Panc1 (cell line): ENCODE results near the gene CEBPA. TPM values are rescaled to one million over a fixed set of nuclear protein-coding genes. Genes with fewer than 3 reads are reported as not detected.

Experiments
- ATAC-seq: fragments of 200-7000 bp; cut with Tn5 transposase; 2 replicates; pipeline ENCODE4 v1.9.1; 2020; ENCODE audit warnings: mild to moderate bottlenecking, moderate library complexity
- BruUV-seq: library from RNA; stranded (reverse); fragments of 400-500 nt; replicated peaks from 2 replicates; lab custom pipeline; 2021; lab: Mats Ljungman, UMichigan
- CTCF ChIA-PET: fragments of 300-600 bp; sonication (Branson Sonifier 250); formaldehyde crosslinking; loops from one replicate; lab custom pipeline; 2022; ENCODE audit warnings: antibody characterized with exemption; lab: Charles Lee
- POLR2A ChIA-PET: fragments of 300-600 bp; sonication (Branson Sonifier 250); formaldehyde crosslinking; loops from one replicate; lab custom pipeline; 2022; ENCODE audit warnings: antibody characterized with exemption; lab: Charles Lee
- DNase-seq: peaks from one replicate; pipeline ENCODE4 v3.0.0-alpha.2; 2010; ENCODE audit warnings: low read depth, low spot score
- H3K27ac ChIP-seq: 2 replicates; pipeline ENCODE4 v1.5.1; 2011; ENCODE audit warnings: mild to moderate bottlenecking, low read length, inconsistent platforms
- H3K27me3 ChIP-seq: fragments of 200-500 bp; sonication (Bioruptor generic); 2 replicates; pipeline ENCODE4 v1.6.0; 2014; ENCODE audit warnings: low read length, inconsistent platforms; ENCODE audit not compliant: control insufficient read depth, insufficient read depth
- H3K36me3 ChIP-seq: fragments of 200-500 bp; sonication (Bioruptor generic); 2 replicates; pipeline ENCODE4 v1.5.1; 2014; ENCODE audit warnings: inconsistent platforms, mild to moderate bottlenecking, low read length, moderate library complexity; ENCODE audit not compliant: control insufficient read depth, insufficient read depth
- H3K4me1 ChIP-seq: 2 replicates; pipeline ENCODE4 v1.5.1; 2011; ENCODE audit warnings: inconsistent platforms, mild to moderate bottlenecking, low read length, moderate library complexity; ENCODE audit not compliant: control insufficient read depth, insufficient read depth
- H3K4me3 ChIP-seq, 2 experiments: 2 replicates each; pipeline ENCODE4 v1.5.1; 2011 to 2012; ENCODE audit warnings: low read depth in 2 of 2, low read length in 2 of 2, mild to moderate bottlenecking in 2 of 2, inconsistent platforms in 1 of 2, moderate library complexity in 1 of 2
- H3K9me3 ChIP-seq: fragments of 200-500 bp; sonication (Bioruptor generic); 2 replicates; pipeline ENCODE4 v1.5.1; 2014; ENCODE audit warnings: low read depth, mild to moderate bottlenecking, inconsistent platforms, low read length, moderate library complexity; ENCODE audit not compliant: control insufficient read depth, insufficient read depth
- POLR2AphosphoS5 ChIP-seq: IDR thresholded peaks from 2 replicates; pipeline ENCODE4 v1.6.1; 2012; ENCODE audit warnings: mild to moderate bottlenecking, low read depth, low read length, moderate library complexity
- REST ChIP-seq, 2 experiments: IDR thresholded peaks; 2 replicates each; pipeline ENCODE4 v1.6.1; 2011 to 2012; ENCODE audit warnings: low read depth in 2 of 2, control low read depth in 1 of 2, low read length in 1 of 2, mild to moderate bottlenecking in 1 of 2, moderate library complexity in 1 of 2; ENCODE audit not compliant: insufficient read depth in 1 of 2
- SIN3A ChIP-seq: IDR thresholded peaks from 2 replicates; pipeline ENCODE4 v1.6.1; 2012; ENCODE audit warnings: low read depth, mild to moderate bottlenecking, low read length, moderate library complexity, borderline replicate concordance; ENCODE audit not compliant: insufficient read depth
- TCF7L2 ChIP-seq: IDR thresholded peaks from 2 replicates; pipeline ENCODE4 v1.6.1; 2011; ENCODE audit warnings: mild to moderate bottlenecking, low read depth, low read length, inconsistent platforms
- in situ Hi-C: cut with HindIII; loops from 2 replicates; pipeline ENCODE4 v1.10.0; 2016; ENCODE audit warnings: low sequenced_read_pairs, low pct_unique_long_range_greater_than_20kb
- intact Hi-C: fragments of 100-400 bp; cut with micrococcal nuclease; formaldehyde crosslinking; loops from one replicate; pipeline ENCODE4 v1.10.0; 2022; ENCODE audit not compliant: unreplicated experiment
- total RNA-seq: library from RNA; stranded (reverse); gene quantifications from one replicate; pipeline ENCODE4 v1.2.1, GENCODE V29; 2021; ENCODE audit not compliant: unreplicated experiment
- TF ChIP-seq, protein P1 (sequence below): fragments of 450-650 bp; IDR thresholded peaks from 2 replicates; pipeline ENCODE4 v1.5.1; 2017; ENCODE audit warnings: mild to moderate bottlenecking

Gene CEBPA
- total RNA-seq, 1 experiment from 2014 or later: 1.6 TPM

- H3K4me1 ChIP-seq: no peaks in the 10 kb centered on the region
- in situ Hi-C loops: no loop called here
- intact Hi-C loops: no loop called here
- CTCF ChIA-PET: no interaction called here
- BruUV-seq: no TSS peak
- no peak for ATAC-seq
- H3K4me3 ChIP-seq: no peak overlapping the region
- DNase-seq: no peak
- no peak overlapping the region for H3K27ac ChIP-seq
- no peaks in the 10 kb centered on the region for H3K36me3 ChIP-seq
- TF ChIP-seq TCF7L2 (no peak), REST (IDR thresholded peaks at IDR 0.05; ENCODE audit: insufficient read depth in 1 of 2, low read depth in 2 of 2, low read length in 1 of 2) (no peak), POLR2AphosphoS5 (no peak)
- TF ChIP-seq, protein P1, sequence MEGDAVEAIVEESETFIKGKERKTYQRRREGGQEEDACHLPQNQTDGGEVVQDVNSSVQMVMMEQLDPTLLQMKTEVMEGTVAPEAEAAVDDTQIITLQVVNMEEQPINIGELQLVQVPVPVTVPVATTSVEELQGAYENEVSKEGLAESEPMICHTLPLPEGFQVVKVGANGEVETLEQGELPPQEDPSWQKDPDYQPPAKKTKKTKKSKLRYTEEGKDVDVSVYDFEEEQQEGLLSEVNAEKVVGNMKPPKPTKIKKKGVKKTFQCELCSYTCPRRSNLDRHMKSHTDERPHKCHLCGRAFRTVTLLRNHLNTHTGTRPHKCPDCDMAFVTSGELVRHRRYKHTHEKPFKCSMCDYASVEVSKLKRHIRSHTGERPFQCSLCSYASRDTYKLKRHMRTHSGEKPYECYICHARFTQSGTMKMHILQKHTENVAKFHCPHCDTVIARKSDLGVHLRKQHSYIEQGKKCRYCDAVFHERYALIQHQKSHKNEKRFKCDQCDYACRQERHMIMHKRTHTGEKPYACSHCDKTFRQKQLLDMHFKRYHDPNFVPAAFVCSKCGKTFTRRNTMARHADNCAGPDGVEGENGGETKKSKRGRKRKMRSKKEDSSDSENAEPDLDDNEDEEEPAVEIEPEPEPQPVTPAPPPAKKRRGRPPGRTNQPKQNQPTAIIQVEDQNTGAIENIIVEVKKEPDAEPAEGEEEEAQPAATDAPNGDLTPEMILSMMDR: no peak
- no peaks in the 10 kb centered on the region for H3K27me3 ChIP-seq
- H3K9me3 ChIP-seq: no peaks in the 10 kb centered on the region
- POLR2A ChIA-PET: no interaction called here
Observed at GRCh38 chr19:33329060-33329459, 26.7 kb upstream of the CEBPA start.

- ChIA-PET POLR2A (no interaction called here), CTCF (no interaction called here)
- DNase-seq: no peak
- no TSS peak for BruUV-seq
- ATAC-seq: no peak
- no peak for TF ChIP-seq TCF7L2
- no peak for TF ChIP-seq REST (IDR thresholded peaks at IDR 0.05; ENCODE audit: insufficient read depth in 1 of 2, low read depth in 2 of 2, low read length in 1 of 2)
- TF ChIP-seq POLR2AphosphoS5: no peak
- no peak for TF ChIP-seq SIN3A
- TF ChIP-seq, protein P1: no peak
- no peak overlapping the region for H3K27ac ChIP-seq
- no peaks in the 10 kb centered on the region for H3K27me3 ChIP-seq
- H3K9me3 ChIP-seq: no peaks in the 10 kb centered on the region
- intact Hi-C loops: no loop called here
- H3K4me1 ChIP-seq: no peaks in the 10 kb centered on the region
- no peaks in the 10 kb centered on the region for H3K36me3 ChIP-seq
- no peak overlapping the region for H3K4me3 ChIP-seq
- in situ Hi-C loops: no loop called here
Observed at GRCh38 chr19:33325920-33326319, 23.6 kb upstream of the CEBPA start.
